Activated CD8-positive, alpha-beta memory T cell treated with anti-CD3 and anti-CD28 coated beads for 48 hours (primary cell): ENCODE data around the gene NUBPL.

ENCODE experiments used
- DNase-seq, 3 experiments: peaks; one replicate each; pipeline ENCODE4 v3.0.0-alpha.2; 2020; ENCODE audit warnings: low read depth in 2 of 3, low spot score in 2 of 3

The NUBPL gene, protein sequence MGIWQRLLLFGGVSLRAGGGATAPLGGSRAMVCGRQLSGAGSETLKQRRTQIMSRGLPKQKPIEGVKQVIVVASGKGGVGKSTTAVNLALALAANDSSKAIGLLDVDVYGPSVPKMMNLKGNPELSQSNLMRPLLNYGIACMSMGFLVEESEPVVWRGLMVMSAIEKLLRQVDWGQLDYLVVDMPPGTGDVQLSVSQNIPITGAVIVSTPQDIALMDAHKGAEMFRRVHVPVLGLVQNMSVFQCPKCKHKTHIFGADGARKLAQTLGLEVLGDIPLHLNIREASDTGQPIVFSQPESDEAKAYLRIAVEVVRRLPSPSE

DNA sequence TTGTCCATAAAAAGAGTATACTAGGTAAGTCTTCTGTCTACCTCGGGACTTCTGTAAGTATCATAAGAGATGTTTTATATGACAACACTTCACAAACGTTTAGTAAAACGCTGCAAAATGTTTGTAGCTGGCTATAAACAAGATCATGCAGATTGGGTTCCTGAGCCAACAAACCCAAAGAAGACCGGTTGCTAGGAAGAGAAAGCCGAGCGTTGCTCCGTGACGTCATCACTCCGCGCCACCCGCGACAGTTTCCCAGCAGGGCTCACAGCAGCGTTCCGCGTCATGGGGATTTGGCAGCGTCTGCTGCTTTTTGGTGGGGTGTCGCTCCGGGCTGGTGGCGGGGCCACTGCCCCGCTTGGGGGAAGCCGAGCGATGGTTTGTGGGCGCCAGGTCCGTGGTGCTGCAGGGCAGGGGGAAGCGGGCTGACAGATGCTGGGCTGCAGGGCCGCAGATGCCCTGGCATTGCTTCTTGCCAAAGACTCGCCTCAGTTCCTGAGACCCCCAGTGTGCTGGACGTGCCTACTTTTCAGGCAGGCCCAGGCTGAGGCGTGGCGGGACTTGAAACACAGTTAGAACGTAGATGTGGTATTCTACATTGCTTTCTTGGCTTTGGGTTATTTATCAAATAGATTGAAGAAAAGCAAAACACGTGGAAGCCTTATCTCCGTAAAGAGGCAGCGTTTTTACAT lies at the start of gene NUBPL:
Gene NUBPL (plus strand): TSS at position 250 of the 692 bp plus-strand sequence. CDS start 36 bp downstream, at position 286.
- peak; percentile 88 to 98 (median 98) for DNase-seq

DNA sequence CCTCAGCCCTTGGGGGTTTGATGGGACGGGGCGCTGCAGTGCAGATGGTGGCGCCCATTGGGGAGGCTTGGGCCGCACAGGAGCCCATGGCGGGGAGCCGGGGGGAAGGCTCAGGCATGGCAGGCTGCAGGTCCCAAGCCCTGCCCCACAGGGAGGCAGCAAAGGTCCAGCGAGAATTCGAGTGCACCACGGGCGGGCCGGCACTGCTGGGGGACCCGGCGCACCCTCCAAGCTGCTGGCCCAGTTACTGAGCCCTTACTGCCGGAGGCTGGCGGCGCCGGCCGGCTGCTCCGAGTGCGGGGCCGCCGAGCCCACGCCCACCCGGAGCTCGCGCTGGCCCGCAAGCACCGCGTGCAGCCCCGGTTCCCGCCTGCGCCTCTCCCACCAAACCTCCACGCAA lies 34.1 kb upstream of the NUBPL start:
- no peak for DNase-seq

DNA sequence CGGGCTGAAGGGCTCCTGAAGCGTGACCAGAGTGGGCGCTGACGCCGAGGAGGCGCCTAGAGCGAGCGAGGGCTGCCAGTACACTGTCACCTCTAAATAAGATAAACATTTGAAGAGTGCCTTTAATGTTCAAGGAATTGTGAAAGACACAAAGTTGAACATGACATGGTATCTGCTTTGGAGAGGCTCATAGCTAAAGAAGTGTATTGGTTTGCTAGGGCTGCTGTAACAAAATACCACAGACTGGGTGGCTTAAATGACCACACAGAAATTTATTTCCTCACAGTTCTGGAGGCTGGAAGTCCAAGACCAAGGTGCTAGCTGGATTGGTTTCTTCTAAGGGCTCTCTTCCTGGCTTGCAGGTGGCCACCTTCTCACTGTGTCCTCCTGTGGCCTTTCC lies 33.7 kb upstream of the NUBPL start:
- no peak for DNase-seq

DNA sequence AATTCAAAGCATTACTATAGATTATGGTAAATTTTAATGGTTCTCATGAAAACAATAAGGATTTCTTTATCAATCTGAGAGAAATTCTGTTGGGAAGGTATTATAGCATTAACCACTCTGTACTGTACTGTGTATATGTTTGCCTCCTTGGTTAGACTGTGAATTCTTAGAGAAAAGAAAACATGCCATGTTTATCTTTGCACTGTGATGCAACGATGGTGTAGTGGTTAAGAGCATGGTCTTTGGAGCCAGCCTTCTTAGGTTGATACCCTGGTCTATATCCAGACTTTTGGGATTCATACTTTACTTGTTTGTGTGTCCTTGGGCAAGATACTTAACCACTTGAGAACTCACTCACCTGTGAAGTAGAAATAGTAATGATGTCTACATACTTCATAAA lies 32.2 kb upstream of the NUBPL start:
- DNase-seq = no peak

DNA sequence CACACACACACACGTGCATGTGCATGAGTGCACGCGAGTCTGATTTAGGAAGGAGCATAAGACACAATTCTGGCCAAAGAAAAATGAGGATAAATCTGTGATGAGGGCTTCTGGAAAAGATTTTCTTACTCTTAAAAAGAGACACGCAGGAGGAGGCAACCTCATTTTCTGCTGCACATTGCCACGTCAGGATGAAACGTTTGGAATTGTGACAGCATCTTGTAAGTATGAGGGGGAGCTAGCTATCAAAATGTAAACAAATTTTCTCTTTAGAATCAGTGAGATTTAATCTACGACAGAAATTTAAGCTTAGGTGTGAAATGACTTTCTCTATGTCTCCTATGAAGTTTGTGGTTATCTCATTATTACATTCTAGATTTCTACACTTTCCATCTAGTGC lies 31.1 kb upstream of the NUBPL start:
- no peak for DNase-seq

DNA sequence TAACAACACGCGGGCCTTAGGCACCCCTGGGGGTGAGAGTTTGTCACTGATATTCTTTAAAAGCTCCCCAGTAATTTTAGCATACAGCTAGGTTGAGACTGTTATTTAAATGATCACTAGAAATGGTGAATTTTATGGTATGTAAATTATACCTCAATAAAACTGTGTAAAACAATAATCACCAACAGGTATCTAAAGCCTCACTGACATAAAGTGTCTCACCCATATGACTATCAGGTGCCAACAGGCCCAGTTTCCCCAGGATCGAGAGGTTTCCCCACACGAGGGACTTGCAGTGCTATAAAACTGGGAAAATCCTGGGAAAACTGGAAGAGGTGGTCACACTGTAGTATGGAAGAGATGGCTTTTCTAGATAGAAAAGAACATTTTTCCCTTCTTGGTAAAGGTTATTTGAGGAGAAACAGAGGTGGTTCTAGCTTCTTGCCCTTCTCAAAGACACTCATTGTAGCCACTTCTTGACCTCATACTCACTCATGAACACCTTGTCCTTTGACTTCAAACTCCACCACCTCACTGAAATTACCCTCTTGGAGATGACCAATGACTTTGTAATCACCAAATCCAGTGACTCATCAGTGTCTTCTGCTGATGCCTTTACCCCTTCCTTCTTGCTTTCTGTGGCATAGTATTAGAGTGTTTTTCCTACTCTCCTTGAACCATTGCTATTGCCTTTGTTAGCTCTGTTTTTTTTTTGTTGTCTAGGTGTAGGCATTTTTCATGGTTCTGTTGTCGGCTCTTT lies 24.8 kb upstream of the NUBPL start:
- no peak for DNase-seq

DNA sequence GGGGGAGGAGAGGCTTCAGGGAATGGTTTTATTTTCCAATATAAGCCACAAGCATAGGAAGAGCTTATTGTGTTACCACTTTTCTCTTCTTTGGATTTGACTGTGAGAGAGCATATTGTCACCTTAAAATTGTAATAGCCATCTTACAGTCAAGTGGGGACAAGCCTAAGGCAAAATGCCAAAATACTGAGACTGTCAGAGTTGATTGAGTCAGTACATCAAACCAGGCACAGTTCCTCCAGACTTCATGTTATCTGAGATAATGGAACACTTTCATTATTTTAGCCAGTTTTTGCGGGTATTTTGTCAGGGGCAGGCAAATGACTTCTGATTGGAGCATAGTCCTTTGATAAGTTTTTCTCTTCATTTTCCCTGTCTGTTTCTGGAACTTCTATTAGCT lies 19.5 kb upstream of the NUBPL start:
- DNase-seq = no peak

DNA sequence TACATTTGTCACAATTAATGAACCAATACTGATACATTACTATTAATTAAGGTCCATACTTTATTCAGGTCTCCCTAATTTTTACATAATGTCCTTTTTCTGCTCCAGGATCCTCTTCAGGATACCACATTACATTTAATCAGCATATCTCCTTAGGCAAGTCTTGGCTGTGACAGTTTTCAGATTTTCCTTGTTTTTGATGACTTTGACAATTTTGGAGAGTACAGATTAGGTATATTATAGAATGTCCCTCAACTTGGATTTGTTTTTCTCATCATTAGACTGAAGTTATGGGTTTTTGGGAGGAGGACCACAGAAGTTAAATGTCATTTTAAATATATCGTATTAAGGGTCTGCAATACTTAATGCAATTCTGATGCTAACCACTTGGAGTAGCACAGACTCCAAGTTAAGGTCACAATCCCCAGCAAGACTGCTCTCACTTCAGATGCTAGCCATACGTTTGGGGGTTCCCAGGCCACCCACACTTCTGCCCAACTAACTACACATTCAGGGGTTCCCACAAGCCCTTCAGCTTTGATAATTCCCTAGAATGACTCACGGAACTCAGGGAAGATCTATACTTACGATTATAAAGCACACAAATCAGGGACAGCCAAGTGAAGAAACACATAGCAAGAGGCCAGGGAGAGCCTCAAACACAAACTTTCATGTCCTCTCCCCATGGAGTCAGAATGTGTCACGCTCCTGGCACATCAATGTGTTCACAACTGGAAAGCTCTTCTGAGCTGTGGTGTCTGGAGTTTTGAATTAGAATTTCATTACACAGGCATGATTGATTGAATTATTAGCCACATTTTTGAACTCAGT lies 17.0 kb upstream of the NUBPL start:
- no peak for DNase-seq

DNA sequence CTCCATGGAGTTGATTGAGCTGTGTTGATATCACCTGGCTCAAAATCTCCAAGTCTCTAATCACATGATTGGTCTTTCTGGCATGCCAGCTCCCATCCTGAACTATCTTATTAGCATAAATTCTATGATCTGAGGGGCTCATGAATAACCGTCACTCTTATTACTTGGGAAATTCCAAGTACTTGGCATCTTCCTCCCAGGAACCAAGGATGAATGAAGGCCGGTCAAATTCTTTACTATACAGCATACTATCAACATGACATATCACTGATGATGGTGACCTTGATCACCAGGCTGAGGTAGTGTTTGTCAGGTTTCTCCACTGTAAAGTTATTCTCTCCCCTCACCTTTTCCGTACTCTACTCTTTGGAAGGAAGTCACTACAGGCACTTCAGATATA lies 16.4 kb upstream of the NUBPL start:
- DNase-seq = no peak

DNA sequence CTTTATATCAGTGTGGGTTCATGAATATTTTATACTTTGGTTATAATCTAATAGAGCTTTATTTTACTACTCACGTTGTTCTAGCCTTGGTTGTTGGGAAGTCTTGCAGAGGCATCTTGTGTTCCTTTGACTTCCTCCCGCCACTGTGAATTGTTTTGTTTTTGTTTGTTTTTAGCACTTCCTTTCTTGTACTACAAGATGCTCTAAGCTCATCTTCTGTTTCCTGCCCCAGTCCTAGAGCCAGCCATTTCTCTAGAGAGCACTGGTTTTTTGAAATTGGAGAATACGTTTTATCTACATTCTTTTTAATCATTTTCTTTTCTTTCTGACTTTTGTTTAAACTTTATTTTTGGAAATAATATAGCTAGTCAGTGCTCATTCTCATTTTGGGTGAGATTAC lies 15.9 kb upstream of the NUBPL start:
- no peak for DNase-seq

DNA sequence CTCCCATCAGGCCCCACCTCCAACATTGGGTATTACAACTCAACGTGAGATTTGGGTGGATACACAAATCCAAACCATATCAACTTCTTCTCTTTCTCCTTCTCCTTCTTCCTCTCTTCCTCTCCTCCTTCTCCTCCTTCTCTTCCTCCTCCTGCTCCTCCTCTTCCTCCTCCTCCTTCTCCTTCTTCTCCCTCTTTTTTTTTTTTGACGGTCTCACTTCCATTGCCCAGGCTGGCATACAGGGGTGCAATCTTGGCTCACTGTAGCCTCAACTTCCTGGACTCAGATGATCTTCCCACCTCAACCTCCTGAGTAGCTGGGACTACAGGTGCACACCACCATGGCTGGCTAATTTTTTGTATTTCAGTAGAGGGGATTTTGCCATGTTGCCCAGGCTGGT lies 11.4 kb upstream of the NUBPL start:
- no peak for DNase-seq

DNA sequence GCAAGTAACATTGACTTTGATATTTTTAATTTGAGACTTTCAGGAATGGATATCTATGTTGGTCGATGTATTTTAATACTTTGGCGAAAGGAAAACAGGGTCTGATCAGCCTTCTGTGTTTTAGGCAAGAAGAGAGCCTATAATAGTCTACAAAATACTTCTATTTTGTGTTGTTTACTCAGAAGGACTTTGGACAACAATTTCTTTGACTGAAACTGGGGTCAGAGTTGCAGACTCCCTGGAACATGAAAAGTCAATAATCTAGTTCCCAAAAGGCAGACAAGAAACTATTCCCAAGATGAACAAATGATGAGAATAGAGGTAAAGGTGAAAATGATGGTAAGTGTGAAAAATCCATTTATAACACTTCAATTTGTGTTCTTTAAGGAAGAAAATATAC lies 10.6 kb upstream of the NUBPL start:
- no peak for DNase-seq

DNA sequence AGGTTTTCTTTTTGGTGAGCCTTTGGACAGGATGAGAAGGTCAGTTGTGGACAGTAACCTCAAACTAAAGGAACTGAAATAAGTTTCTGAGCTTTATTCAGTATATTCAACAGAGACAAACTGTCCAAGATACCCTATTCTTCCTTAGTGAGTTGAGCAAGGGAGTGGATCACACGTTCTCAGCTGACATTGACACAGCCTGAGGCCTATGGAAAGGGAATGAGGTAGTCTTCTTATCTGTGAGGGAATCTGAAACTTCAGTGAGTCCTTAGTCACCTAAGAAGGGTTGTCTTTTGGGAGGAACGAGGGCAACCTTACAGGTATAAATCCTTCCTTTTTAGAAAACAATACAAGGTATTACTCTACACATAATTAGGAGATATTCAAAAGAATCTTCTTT lies 5.0 kb upstream of the NUBPL start:
- no peak for DNase-seq

DNA sequence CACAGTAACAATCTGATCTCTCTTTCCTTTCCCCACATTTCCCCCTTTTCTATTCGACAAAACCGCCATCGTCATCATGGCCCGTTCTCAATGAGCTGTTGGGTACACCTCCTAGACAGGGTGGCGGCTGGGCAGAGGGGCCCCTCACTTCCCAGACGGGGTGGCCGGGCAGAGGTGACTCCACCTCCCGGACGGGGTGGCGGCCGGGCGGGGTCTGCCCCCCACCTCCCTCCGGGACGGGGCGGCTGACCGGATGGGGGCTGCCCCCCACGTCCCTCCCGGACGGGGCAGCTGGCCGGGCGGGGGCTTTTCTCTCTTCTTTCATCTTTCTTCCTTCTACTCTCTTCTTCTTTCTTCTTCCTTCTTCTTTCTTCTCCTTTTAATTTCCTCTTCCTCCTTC lies 1.3 kb upstream of the NUBPL start:
- no peak for DNase-seq

DNA sequence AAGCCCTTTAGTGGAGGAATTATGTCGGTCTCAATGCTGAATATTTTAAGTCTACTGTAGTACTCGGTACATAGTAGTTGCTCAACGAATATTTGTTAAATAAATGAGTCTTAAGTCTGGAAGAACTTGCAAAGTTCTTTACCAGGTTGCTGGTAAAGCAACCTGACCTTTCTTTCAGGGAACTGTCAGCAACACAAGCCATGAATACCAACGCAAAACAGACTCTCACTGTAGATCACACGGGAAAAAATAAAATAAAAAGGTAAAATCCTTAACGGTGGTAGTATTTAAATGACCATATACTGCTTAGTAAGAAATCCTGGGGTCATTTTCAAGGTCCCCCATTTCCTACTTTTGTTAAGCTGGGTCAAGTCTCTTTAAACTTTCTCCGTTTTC lies 447 bp upstream of the NUBPL start:
- no peak for DNase-seq

DNA sequence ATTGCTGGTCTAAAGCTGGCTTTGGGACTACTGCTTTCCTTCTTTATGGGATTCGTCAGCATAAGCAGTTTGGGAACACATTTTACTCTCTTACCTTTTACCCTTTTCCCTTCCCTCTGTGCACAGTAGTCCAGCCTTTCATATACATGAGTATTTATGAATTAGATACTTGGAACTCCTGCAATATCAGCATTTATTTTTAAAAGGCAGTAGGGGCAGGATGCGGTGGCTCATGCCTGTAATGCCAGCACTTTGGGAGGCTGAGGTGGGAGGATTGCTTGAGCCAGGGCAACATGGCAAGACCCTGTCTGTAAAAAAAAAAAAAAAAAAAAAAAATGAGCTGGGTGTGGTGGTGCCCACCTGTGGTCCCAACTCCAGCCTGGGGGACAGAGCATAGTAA lies 3.0 kb downstream of the NUBPL start:
- DNase-seq = no peak

DNA sequence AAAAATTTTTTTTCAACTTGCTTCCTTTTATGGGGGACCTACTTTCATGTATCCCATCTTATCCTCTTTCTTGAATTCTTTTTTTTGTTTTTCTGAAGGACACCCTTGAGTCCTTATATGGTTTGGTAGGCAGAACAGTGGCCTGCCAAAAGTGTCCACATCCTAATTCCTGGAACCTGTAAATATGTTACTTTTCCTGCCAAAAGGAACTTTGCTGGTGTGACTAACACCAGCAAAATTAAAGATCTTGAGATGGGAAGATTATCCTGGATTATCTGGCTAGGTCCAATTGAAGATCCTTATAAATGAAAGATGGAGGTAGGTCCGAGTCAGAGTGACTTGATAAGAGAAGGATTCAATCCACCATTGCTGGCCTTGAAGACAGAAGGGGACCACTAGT lies 5.3 kb downstream of the NUBPL start:
- no peak for DNase-seq

DNA sequence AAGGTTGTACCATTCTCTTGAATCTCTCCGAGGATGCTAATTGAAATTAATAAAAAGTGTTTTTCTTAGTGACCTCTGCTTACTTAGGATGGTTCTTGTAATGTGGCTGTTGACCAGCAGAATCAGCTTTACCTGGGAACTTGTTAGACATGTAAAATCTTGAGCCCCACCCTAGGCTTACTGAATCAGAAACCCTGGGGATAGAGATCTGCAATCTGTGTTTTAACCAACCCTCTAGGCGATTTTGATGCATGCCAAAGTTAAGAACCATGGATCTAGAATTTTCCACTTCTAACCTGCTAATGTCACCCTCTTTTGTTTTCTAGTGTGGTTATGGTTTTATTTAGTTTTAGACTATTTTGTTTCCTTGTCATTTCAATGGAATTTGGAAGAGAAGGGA lies 6.5 kb downstream of the NUBPL start:
- DNase-seq = no peak

DNA sequence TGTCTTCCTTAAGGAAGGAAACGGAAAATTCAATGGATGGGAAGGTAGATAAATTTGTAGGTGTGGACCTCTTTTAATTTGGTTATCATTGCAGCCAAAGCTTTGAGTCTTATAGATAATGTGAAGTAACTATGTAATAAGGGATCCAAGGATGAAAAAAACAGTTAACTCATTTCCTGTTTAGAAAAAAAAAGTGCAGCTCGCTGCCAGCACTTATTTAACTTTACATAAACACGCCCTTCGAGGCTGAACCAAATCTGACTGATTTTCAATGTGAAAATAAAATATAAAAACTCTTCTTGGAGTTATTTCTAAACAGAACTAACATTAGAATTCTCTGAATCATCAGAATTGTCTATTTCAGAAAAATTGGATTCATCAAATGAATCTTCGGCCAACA lies 7.0 kb downstream of the NUBPL start:
- no peak for DNase-seq

DNA sequence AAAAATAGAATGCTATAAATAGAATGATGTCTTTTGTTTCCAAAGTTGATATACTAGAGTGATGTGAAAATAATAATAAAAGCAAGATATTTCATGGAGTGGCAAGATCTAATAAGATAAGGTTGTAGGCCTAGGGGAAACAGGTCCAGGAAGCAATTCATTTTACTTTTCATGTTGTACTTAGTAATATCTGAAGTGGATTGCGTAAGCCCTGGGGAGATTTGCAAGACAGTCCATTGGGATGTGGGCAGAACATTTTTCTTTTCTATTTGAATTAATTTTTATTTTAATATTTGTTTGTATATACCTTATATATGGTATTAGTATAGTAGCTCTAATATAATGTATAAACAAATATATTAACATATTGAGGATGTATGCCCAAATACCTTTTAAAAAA lies 7.5 kb downstream of the NUBPL start:
- no peak for DNase-seq

DNA sequence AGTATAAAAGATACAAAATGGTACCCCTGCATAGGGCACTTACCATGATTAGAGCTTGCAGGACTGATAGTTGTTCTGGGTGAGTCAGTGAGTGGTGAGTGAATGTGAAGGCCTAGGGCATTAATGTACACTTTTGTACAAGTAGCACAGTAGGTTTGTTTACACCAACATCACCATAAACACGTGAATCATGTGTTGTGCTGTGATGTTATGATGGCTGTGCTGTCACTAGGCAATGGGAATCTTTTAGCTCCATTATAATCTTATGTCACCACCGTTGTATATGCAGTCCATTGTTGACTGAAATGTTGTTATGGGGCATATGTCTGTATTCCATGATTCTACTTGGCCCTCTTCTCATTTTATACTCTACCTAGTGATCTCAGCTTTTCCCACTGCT lies 11.8 kb downstream of the NUBPL start:
- DNase-seq = no peak
